OCI-LY7 (cell line): Measurements from ENCODE around the gene UGT1A6. TPM values are rescaled to one million over a fixed set of nuclear protein-coding genes. Genes with fewer than 3 reads are reported as not detected.

Experiments used
- BruUV-seq: library from RNA; stranded (reverse); fragments of 400-500 nt; replicated peaks from 2 replicates; lab custom pipeline; 2021; lab: Mats Ljungman, UMichigan
- CTCF ChIA-PET: fragments of 300-600 bp; sonication (Branson Sonifier 250); formaldehyde crosslinking; loops from one replicate; lab custom pipeline; 2022; ENCODE audit warnings: antibody characterized with exemption; ENCODE audit not compliant: unreplicated experiment; lab: Charles Lee
- POLR2A ChIA-PET: fragments of 300-600 bp; sonication (Branson Sonifier 250); formaldehyde crosslinking; loops from one replicate; lab custom pipeline; 2022; ENCODE audit warnings: antibody characterized with exemption; lab: Charles Lee
- DNase-seq: peaks from one replicate; pipeline ENCODE4 v3.0.0-alpha.2; 2015; ENCODE audit warnings: low spot score
- H2AFZ ChIP-seq: fragments of 200-600 bp; sonication (generic), shearing (Covaris generic); 2 replicates; pipeline ENCODE4 v1.6.1; 2014; ENCODE audit warnings: mild to moderate bottlenecking, antibody characterized with exemption, low read length, moderate library complexity
- H3K27ac ChIP-seq: fragments of 200-600 bp; sonication (generic); 2 replicates; pipeline ENCODE4 v1.5.1; 2014; ENCODE audit warnings: mixed run types, low read depth, mild to moderate bottlenecking, moderate library complexity, low read length, inconsistent platforms; ENCODE audit not compliant: poor library complexity, severe bottlenecking
- H3K36me3 ChIP-seq: fragments of 200-600 bp; sonication (generic); 2 replicates; pipeline ENCODE4 v1.6.1; 2014; ENCODE audit warnings: mild to moderate bottlenecking, antibody characterized with exemption, low read length, moderate library complexity, mixed read lengths; ENCODE audit not compliant: insufficient read depth
- H3K4me1 ChIP-seq: fragments of 200-600 bp; sonication (generic); 2 replicates; pipeline ENCODE4 v1.5.1; 2014; ENCODE audit warnings: mild to moderate bottlenecking, low read length; ENCODE audit not compliant: insufficient read depth, poor library complexity, severe bottlenecking
- H3K4me2 ChIP-seq: fragments of 200-600 bp; sonication (generic); 2 replicates; pipeline ENCODE4 v1.6.1; 2014; ENCODE audit warnings: mild to moderate bottlenecking, low read length
- H3K4me3 ChIP-seq: fragments of 200-600 bp; sonication (generic); 2 replicates; pipeline ENCODE4 v1.5.1; 2014; ENCODE audit warnings: mild to moderate bottlenecking, low read depth, low read length; ENCODE audit not compliant: poor library complexity, severe bottlenecking
- H3K79me2 ChIP-seq: fragments of 200-600 bp; sonication (generic); 2 replicates; pipeline ENCODE4 v1.6.1; 2016; ENCODE audit warnings: low read depth, mild to moderate bottlenecking, low read length, moderate library complexity, mixed read lengths; ENCODE audit not compliant: insufficient read depth
- H3K9me2 ChIP-seq: fragments of 200-600 bp; sonication (generic); 2 replicates; pipeline ENCODE4 v1.6.1; 2016; ENCODE audit warnings: mild to moderate bottlenecking, low read length, mixed read lengths; ENCODE audit not compliant: insufficient read depth
- H3K9me3 ChIP-seq: fragments of 200-600 bp; sonication (generic); 2 replicates; pipeline ENCODE4 v1.6.1; 2014; ENCODE audit warnings: mild to moderate bottlenecking, mixed run types, low read length, mixed read lengths
- H4K20me1 ChIP-seq: fragments of 200-600 bp; sonication (generic); 2 replicates; pipeline ENCODE4 v1.6.1; 2014; ENCODE audit warnings: mild to moderate bottlenecking, antibody characterized with exemption, low read length, moderate library complexity, mixed read lengths; ENCODE audit not compliant: insufficient read depth
- EZH2phosphoT487 ChIP-seq: fragments of 200-600 bp; sonication (generic); IDR thresholded peaks from 2 replicates; pipeline ENCODE4 v1.6.1; 2018; ENCODE audit warnings: low read depth, borderline replicate concordance, mild to moderate bottlenecking, mixed run types, antibody characterized with exemption, low read length, moderate library complexity, mixed read lengths
- intact Hi-C: fragments of 100-400 bp; cut with micrococcal nuclease; formaldehyde crosslinking; loops from one replicate; pipeline ENCODE4 v1.10.0; 2022; ENCODE audit not compliant: unreplicated experiment
- total RNA-seq, 2 experiments: library from RNA; depleted of rRNA in 1 of 2; stranded (reverse); fragments of >200 nt in 1 of 2; shearing (Covaris generic) in 1 of 2; gene quantifications; 2 replicates each; pipeline ENCODE4 v1.2.3, GENCODE V29; 2014 to 2022
- TF ChIP-seq, protein P1 (sequence below): fragments of 200-600 bp; sonication (generic); conservative IDR thresholded peaks from 2 replicates; pipeline ENCODE4 v1.5.1; 2014; ENCODE audit warnings: mild to moderate bottlenecking, antibody characterized with exemption, low read length, moderate library complexity, mixed read lengths

UGT1A6 gene
- total RNA-seq, 2 experiments from 2014 or later, result not detected

DNA sequence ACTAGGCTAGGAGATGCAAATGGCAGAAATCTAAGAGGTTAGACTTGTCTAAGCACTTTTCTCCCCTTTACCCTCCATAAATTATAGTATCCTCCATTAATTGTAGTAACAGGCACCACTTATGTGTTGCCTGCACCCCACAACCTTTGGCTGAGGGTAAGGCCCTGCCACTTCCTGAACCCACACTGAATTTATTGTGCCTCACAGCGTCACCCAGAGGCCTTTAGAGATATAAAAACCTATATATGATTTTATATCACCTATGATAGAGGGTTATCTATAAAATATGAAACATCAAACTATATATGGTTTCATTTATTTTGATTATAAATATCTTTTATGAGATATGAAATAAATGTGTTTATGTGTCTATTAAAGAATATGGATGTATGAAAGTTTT, 18.4 kb upstream of the UGT1A6 start:
- H3K9me2 ChIP-seq, result no peaks in the 10 kb centered on the region
- no peak overlapping the region for H3K4me2 ChIP-seq
- no peak overlapping the region for H3K4me3 ChIP-seq
- H3K27ac ChIP-seq, result no peak overlapping the region
- ChIA-PET POLR2A (no interaction called here), CTCF (no interaction called here)
- no peaks in the 10 kb centered on the region for H3K9me3 ChIP-seq
- DNase-seq, result peak; percentile 13
- H3K79me2 ChIP-seq, result no peaks in the 10 kb centered on the region
- intact Hi-C loops, result no loop called here
- no TSS peak for BruUV-seq
- no peaks in the 10 kb centered on the region for H3K36me3 ChIP-seq
- TF ChIP-seq EZH2phosphoT487, result no peak
- TF ChIP-seq, protein P1, sequence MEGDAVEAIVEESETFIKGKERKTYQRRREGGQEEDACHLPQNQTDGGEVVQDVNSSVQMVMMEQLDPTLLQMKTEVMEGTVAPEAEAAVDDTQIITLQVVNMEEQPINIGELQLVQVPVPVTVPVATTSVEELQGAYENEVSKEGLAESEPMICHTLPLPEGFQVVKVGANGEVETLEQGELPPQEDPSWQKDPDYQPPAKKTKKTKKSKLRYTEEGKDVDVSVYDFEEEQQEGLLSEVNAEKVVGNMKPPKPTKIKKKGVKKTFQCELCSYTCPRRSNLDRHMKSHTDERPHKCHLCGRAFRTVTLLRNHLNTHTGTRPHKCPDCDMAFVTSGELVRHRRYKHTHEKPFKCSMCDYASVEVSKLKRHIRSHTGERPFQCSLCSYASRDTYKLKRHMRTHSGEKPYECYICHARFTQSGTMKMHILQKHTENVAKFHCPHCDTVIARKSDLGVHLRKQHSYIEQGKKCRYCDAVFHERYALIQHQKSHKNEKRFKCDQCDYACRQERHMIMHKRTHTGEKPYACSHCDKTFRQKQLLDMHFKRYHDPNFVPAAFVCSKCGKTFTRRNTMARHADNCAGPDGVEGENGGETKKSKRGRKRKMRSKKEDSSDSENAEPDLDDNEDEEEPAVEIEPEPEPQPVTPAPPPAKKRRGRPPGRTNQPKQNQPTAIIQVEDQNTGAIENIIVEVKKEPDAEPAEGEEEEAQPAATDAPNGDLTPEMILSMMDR, result peak; percentile 56; the same call in 1 of the 2 replicates
- no peaks in the 10 kb centered on the region for H4K20me1 ChIP-seq
- H3K4me1 ChIP-seq, result no peaks in the 10 kb centered on the region
- H2AFZ ChIP-seq, result no peak overlapping the region

DNA sequence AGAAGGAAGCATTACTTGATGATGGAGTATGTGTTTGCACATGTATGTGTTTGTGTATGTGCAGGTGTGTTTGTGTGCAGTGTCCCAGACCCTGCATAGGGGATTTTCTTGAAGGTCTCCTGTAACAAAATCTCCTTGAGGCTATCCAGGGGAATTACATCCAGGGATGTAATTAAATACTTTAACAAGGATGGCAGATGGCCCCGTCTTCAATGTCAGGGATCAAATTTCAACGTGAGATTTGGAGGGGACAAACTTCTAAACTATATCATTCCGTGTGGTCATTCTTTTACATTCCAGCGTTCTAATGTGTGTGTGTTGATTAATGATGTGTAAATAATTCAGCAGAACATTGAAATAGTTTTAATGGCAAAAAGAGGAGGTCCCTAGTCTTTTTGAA, 17.7 kb upstream of the UGT1A6 start:
- intact Hi-C loops, result no loop called here
- Histone ChIP-seq H2AFZ (no peak overlapping the region), H3K79me2 (no peaks in the 10 kb centered on the region), H3K4me3 (no peak overlapping the region), H3K4me1 (no peaks in the 10 kb centered on the region), H3K4me2 (no peak overlapping the region), H3K9me2 (no peaks in the 10 kb centered on the region), H4K20me1 (no peaks in the 10 kb centered on the region), H3K9me3 (no peaks in the 10 kb centered on the region), H3K36me3 (no peaks in the 10 kb centered on the region), H3K27ac (no peak overlapping the region)
- POLR2A ChIA-PET, result no interaction called here
- no TSS peak for BruUV-seq
- DNase-seq, result no peak
- TF ChIP-seq EZH2phosphoT487, result no peak
- TF ChIP-seq, protein P1, result no peak
- CTCF ChIA-PET, result no interaction called here

DNA sequence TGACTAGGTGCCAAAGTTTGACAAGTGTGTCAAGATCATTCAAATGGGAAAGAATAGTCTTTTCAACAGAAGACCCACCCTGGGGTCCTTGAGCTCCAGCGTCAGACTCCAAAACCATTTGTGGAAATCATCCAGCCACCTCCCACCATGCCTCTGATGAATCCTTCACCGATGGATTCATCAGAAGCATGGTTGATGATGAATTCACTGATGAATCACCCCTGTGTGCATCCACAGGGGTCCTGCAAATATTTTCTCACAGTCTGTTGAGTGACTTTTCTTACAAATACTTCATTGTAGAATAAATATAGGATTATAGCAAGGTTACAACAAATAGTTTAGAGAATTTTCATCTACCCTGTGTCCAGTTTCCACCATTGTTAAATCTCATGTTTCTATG, 16.6 kb upstream of the UGT1A6 start:
- Histone ChIP-seq H3K27ac (no peak overlapping the region), H3K4me3 (no peak overlapping the region), H3K79me2 (no peaks in the 10 kb centered on the region), H3K4me2 (no peak overlapping the region), H4K20me1 (no peaks in the 10 kb centered on the region), H3K36me3 (no peaks in the 10 kb centered on the region), H3K9me2 (no peaks in the 10 kb centered on the region), H3K9me3 (no peaks in the 10 kb centered on the region), H2AFZ (no peak overlapping the region), H3K4me1 (no peaks in the 10 kb centered on the region)
- POLR2A ChIA-PET, result interaction anchor here (0.6 kb wide), 1 partner anchor 373 kb away, joined by 4 read pairs; no protein-coding TSS in a partner anchor
- DNase-seq, result no peak
- no TSS peak for BruUV-seq
- intact Hi-C loops, result no loop called here
- TF ChIP-seq, protein P1, result no peak
- no peak for TF ChIP-seq EZH2phosphoT487
- CTCF ChIA-PET, result no interaction called here
